GM21447 (cell line): ENCODE measurements around the gene EPHA5.

Source experiments
- ATAC-seq: cut with Tn5 transposase; IDR thresholded peaks from one replicate; pipeline ENCODE4 v1.9.1; 2021; ENCODE audit not compliant: unreplicated experiment

Gene EPHA5

GRCh38 chr4:65635051-65635821, 35.1 kb downstream of the EPHA5 start:
- no peak for ATAC-seq

- no peak for ATAC-seq
These were observed 45.6 kb downstream of the EPHA5 start for GRCh38 chr4:65624651-65625050.

GRCh38 chr4:65623506-65623905, 46.8 kb downstream of the EPHA5 start:
- ATAC-seq, result no peak

- no peak for ATAC-seq
These were observed 52.9 kb downstream of the EPHA5 start for GRCh38 chr4:65617416-65617815.

GRCh38 chr4:65604515-65604914, 65.8 kb downstream of the EPHA5 start:
- no peak for ATAC-seq

GRCh38 chr4:65600656-65601055, 69.6 kb downstream of the EPHA5 start:
- ATAC-seq, result no peak

GRCh38 chr4:65599340-65599739, 70.9 kb downstream of the EPHA5 start:
- ATAC-seq, result no peak

- no peak for ATAC-seq
These were observed 72.6 kb downstream of the EPHA5 start for GRCh38 chr4:65597697-65598096.

GRCh38 chr4:65592089-65592488, 78.2 kb downstream of the EPHA5 start:
- ATAC-seq, result no peak

- no peak for ATAC-seq
These were observed 80.4 kb downstream of the EPHA5 start for GRCh38 chr4:65589921-65590320.

- ATAC-seq, result no peak
These were observed 81.0 kb downstream of the EPHA5 start for GRCh38 chr4:65589331-65589730.

GRCh38 chr4:65580551-65580950, 89.7 kb downstream of the EPHA5 start:
- no peak for ATAC-seq

GRCh38 chr4:65566473-65566872, 103.8 kb downstream of the EPHA5 start:
- no peak for ATAC-seq

- ATAC-seq, result no peak
These were observed 109.1 kb downstream of the EPHA5 start for GRCh38 chr4:65561164-65561563.

- no peak for ATAC-seq
These were observed 111.0 kb downstream of the EPHA5 start for GRCh38 chr4:65559270-65559669.

- no peak for ATAC-seq
These were observed 118.2 kb downstream of the EPHA5 start for GRCh38 chr4:65552057-65552456.

GRCh38 chr4:65550500-65550899, 119.8 kb downstream of the EPHA5 start:
- ATAC-seq, result no peak

GRCh38 chr4:65546882-65547416, 123.3 kb downstream of the EPHA5 start:
- ATAC-seq, result no peak

- ATAC-seq, result no peak
These were observed 131.7 kb downstream of the EPHA5 start for GRCh38 chr4:65538571-65538970.

GRCh38 chr4:65535113-65535512, 135.2 kb downstream of the EPHA5 start:
- no peak for ATAC-seq

- no peak for ATAC-seq
These were observed 148.6 kb downstream of the EPHA5 start for GRCh38 chr4:65521666-65522065.

- ATAC-seq, result no peak
These were observed 154.6 kb downstream of the EPHA5 start for GRCh38 chr4:65515646-65516045.

- ATAC-seq, result no peak
These were observed 159.3 kb downstream of the EPHA5 start for GRCh38 chr4:65510976-65511375.
